GM19468 (cell line): Measurements from ENCODE around the gene CCDC178.
"Not testable (repeated sequence)": the region's sequence is repeated elsewhere in the genome, so short reads cannot be mapped to it uniquely, and the experiment has no call there.

ENCODE experiments used
- ATAC-seq: cut with Tn5 transposase; IDR thresholded peaks from one replicate; pipeline ENCODE4 v1.9.1; 2021; ENCODE audit warnings: mild to moderate bottlenecking, moderate library complexity, moderate number of reproducible peaks; ENCODE audit not compliant: unreplicated experiment; ENCODE audit errors: extremely low read depth

CCDC178 gene

GRCh38 chr18:33440060-33441043 is at the start of gene CCDC178:
TSS of gene CCDC178 (minus strand) at chr18:33440721. CDS start at chr18:33412088, 28,633 bp downstream.
- ATAC-seq = no peak

DNA sequence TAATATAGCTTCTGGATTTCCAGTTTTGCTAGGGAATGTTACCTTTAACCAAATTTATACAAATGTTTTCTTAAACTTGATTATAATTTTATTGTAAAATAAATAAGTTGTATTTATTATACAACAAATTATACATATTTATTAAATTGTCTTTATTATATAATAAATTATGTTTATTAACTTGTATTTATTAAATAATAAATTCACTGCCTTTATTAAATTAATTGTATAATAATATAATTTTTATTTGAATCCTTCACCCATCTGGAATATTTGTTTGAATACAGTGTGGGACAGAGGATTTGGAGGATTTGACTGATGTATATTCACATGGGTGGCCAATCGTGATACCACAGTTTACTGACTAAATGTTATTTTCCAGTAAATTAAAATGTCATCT is 43.4 kb upstream of the CCDC178 start:
- ATAC-seq = no peak

- ATAC-seq = no peak
These were observed 32.0 kb upstream of the CCDC178 start for GRCh38 chr18:33472509-33472908.

DNA sequence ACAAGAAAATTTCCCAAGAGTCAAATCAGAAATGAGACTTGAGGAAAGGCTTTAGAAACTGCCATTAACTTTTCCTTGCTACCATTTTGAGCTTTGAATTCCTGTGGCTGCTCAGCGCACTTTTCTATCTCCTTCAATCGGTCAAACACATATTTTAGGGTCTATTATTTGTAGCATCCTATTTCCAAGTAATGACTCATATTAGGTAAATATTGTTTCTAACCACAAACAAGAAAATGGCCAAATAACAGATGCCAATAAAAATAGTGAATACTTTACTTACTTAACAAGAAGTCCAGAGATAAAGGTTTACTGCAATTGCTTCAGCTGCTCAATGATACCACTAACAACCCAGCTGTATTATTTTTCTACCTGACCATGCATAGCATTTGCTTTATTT is 29.7 kb upstream of the CCDC178 start:
- ATAC-seq = no peak

DNA sequence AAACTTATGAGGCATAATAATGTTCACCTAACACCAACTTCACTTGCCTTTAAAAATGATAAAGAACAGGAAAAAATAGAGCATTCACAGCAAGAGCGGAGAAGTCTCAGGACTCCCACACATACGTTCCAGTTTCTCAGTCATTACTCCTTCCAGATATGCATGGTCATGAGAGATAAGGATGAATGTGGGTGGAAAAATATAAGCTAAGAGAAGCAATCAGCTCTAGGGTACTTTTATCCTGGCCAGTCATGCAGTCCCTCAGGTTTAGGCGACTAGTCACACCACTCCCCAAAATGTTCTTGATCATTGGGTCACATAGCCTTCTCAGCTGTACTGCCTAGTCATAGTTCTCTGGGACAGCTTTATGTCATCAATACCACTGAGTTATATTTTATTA is 29.2 kb upstream of the CCDC178 start:
- no peak for ATAC-seq

DNA sequence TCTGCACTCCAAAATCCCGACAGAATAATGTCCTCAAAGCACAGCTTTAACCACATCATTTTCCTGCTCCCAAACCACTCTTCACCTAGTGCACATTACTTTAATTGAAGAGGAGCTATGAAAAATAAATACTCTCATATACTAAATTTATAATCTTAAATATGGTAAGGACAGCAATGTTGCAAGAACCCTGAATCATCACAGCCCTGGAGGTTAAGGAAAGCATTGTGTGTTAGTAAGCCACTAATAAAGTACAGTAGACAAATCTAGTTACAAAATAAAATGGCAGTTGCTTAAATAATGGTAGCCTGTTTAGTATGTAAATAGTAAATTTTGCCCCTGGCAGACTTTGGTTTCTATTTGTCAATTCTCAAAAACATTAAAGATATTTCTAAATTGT is 27.0 kb upstream of the CCDC178 start:
- no peak for ATAC-seq

GRCh38 chr18:33466822-33467221 is 26.3 kb upstream of the CCDC178 start:
- ATAC-seq = no peak

DNA sequence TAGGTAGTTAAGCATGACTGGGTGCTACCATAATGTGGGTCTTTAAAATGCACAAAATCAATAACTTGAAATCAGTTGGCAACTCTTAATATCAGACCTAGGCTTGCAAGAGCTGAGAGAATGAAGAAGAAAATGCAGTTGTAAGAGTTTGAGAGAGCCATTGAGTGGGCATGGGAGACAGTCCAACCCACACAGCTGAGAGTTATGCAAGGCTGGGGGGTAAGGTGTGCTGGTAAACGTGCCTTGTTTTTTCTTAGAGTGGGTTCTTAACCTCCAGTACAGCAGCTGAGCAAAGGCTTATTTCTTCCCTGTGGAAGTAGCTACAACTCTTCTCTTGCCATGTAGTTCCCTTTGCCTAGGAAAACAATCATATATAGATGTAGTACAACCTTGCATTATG is 20.2 kb upstream of the CCDC178 start:
- ATAC-seq = no peak

DNA sequence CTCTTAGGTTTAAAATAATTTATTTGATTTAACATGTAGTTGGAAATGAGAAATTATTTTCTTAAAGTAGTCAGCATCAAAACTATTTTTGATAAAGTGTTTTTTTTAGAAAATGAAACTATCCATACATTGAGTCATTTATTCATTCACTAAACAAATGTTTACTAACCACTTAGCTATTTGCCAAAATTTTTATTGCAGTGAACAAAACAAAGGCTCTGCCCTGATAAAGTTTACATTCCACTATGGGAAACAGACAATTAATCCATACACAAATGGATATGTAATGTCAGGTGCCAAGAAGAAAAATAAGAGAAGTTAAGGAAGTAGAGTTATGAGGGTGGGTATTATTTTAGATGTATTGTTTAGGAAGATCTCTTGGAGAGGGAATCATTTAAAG is 19.1 kb upstream of the CCDC178 start:
- ATAC-seq = no peak

DNA sequence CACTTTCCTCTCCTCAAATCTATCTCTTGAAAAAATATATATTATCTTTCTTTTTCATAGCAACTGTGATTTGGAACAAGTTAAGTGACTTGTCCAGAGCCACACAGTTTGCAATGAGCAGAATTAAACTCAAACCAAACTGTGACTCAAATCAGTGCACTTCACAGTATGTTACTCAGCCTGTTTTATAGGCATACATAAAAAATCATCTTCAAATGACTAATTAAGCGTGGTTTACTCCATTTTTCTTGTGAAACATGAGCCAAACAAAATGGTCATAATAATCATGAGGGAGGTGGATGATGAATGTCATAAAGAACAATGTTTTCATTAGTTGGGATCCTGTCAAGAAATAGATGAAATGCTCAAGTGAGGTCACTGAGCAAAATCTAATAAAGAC is 6.1 kb upstream of the CCDC178 start:
- ATAC-seq = no peak

DNA sequence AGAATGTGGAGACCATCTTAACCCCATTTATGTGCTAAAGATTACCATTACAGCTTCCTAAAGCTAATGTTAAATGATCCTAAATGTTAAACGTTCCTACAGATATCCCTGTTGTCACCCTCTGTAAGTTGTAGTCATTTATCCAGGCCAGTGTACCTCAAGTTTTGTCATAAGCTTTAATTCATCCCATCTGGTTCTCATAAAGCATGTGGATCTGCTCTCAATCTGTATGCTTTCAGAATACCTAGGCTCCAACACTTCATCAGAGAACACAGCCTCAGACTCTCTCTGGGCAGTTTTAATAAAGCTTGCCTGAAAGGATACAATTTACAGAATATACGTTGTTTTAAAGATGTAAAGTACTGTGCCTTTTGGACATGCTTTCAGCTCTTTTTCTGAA is 4.2 kb upstream of the CCDC178 start:
- no peak for ATAC-seq

DNA sequence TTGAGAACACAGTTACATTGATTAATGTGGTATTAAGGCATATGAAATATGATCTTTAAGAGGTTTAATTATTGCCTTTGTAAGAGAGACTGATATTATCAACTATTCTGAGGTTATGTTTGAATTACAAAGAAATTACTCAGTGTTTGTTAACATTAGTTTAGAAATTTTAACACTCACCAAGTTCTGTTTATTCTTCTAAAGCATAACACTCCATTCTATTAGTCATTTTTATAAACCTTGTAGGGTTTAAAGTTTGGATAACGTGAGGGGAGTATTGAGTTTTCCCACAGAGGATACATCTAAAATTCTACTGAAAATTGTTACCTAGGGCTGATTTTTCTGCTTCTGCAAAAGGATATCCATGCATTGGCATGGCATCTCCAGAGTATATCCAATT is 7.7 kb downstream of the CCDC178 start:
- no peak for ATAC-seq

DNA sequence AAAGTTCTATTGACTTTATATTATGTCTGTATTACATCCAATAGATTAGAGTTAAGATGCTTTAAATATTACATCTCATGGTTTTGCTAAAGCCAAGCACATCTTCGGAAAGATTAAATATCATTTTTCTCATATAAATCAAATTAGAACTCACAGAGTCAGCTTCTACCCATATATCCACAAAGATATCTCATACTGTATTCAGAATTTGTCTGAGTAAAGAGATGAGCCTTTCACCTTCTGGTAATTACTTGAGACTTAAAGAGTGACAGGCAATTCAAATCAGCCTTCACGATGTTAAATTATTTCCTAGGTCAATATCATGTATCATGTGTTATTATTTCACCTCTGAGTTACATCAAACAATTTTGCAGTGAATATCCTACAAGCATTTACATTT is 13.0 kb downstream of the CCDC178 start:
- ATAC-seq = no peak

GRCh38 chr18:33424266-33424946 is 16.1 kb downstream of the CCDC178 start:
- no peak for ATAC-seq

- no peak for ATAC-seq
These were observed 19.3 kb downstream of the CCDC178 start for GRCh38 chr18:33421225-33421624.

DNA sequence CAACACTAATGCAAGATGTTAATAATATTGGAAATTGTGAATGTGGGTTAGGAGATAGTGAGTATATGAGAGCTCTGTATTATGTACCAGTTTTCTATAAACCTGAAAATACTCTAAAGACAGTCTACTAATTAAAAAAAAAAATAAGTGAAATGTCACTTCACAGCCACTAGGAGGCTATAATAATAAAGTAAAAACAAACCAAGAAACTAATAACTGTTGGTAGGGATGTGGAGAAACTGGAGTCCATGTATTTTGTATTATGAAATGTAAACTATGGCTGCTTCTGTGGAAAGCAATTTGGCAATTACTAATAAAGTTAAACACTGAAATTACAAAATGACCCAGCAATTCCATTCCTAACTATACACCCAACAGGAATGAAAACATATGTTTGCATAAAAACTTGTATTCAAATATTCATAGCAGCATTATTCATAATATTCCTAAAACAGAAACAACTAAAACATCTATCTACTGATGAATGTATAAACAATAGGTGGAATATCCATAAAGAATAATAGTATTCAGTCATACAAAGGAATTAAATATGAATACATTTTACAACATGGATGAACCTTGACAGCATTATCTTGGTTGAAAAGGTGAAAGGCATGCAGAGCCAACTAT is 36.2 kb downstream of the CCDC178 start:
- ATAC-seq = no peak

DNA sequence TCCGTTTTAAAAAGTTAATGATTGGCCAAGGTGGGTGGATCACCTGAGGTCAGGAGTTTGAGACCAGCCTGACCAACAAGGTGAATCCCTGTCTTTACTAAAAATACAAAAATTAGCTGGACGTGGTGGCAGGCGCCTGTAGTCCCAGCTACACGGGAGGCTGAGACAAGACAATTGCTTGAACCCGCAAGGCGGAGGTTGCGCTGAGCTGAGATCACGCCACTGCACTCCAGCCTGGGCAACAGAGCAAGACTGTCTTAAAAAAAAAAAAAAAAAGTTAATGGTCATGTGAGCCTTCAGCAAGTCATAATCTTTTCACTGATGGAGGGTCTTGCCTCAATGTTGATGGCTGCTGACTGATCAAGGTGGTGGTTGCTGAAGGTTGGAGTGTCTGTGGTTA is 41.6 kb downstream of the CCDC178 start:
- ATAC-seq = not testable (repeated sequence)

- no peak for ATAC-seq
These were observed 64.7 kb downstream of the CCDC178 start for GRCh38 chr18:33375829-33376228.

DNA sequence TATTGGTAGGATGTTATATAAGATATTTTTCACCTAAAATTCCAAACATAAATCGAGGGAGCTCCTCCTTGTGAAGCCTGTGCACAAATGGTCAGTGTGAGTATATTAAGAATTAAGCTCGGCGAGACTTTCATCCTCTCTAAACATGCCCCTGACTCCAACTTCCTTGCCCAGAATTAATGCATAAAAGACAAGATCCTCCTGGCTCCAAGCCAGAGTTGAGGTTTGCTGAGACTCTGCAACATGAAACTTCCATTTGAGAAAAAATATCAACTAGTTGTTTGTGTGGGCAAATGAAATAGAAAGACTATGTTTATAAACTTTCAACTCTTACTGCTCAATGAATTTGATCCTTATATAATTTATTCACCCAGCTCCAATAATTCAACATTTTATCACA is 68.1 kb downstream of the CCDC178 start:
- no peak for ATAC-seq

DNA sequence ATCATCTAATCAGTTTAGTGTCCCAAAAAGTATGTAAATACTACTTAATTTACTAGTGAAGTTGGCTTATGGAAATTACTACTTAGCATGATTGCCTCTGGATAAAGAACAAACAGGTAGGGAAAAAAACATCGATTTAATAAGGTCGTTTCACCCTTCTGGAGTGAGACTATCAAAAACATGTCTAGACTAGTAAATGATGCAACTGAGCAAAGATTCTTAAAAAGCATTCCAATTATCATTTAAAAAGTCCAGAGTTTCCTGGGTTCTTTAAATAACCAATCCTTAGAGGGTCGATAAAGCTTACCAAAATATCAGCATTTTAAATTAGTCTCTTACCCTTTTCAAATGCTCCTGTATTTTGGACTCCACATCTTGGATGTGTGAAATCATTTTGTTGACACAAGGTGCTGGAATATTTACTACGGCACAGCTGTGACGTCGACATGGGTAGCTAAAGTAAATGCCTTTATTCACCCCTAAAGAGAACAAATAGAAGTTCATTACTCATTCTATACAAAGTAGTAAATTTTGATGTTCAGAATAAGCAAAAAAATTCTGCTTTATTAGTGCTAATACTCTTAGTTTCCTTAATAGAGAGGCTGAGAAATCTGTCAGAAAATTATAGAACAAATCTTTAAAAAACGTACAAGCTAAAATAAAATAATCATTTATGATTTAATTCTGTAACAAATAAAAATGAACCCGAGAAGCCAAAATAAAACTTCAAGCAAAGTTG is 70.6 kb downstream of the CCDC178 start:
- no peak for ATAC-seq
